ENCODE measurements around the gene LRRC27. TPM values are rescaled to one million over a fixed set of nuclear protein-coding genes. Genes with fewer than 3 reads are reported as not detected.

LRRC27 gene
- total and polyA plus RNA-seq, 2 donors (not counting 1 experiment from before 2014, with no cell fraction given): 23.6 to 25.6 TPM

GRCh38 chr10:132355754-132356153 lies 23.8 kb downstream of the LRRC27 start:
- Mint-ChIP-seq H3K4me3 (no peak overlapping the region), H3K4me1 (peaks cover 5% of the 10 kb centered on the region), H3K27me3 (no peaks in the 10 kb centered on the region), H3K27ac (no peak overlapping the region), H3K9me3 (ENCODE audit: insufficient read depth) (no peaks in the 10 kb centered on the region)
- ATAC-seq (ENCODE audit: low read depth) (no peak), DNase-seq (no peak)
- CTCF ChIA-PET: interaction anchor here (0.8 to 1.3 kb wide), 3 partner anchors 18 to 213 kb away, joined by 3 to 4 read pairs (median 4); no protein-coding TSS in a partner anchor
- no peak for TF ChIP-seq CTCF (IDR thresholded peaks at IDR 0.05)
- no peak for TF ChIP-seq EZH2 (IDR thresholded peaks at IDR 0.05; ENCODE audit: borderline replicate concordance, insufficient read depth, low read depth, low read length, poor library complexity, severe bottlenecking)
- Histone ChIP-seq H4K20me1 (ENCODE audit: control insufficient read depth, insufficient read depth, low read length, poor library complexity, severe bottlenecking) (no peaks in the 10 kb centered on the region), H3K27me3 (replicated peaks in 1 of 4; ENCODE audit: control extremely low read depth in 1 of 4, control insufficient read depth in 3 of 4, insufficient read depth in 4 of 4, low read length in 3 of 4) (no peaks in the 10 kb centered on the region), H3K36me3 (replicated peaks in 1 of 2; ENCODE audit: control extremely low read depth in 1 of 2, control insufficient read depth in 1 of 2, extremely low read depth in 1 of 2, insufficient read depth in 2 of 2, low read length in 1 of 2) (no peaks in the 10 kb centered on the region), H3K4me2 (replicated peaks; ENCODE audit: low read depth, low read length, poor library complexity, severe bottlenecking) (no peak overlapping the region), H3K9me3 (ENCODE audit: control extremely low read depth in 1 of 3, control insufficient read depth in 2 of 3, insufficient read depth in 1 of 3, low read length in 2 of 3) (no peaks in the 10 kb centered on the region), H3K9ac (ENCODE audit: low read length) (no peak overlapping the region), H3K4me3 (ENCODE audit: control extremely low read depth in 1 of 5, extremely low read depth in 1 of 5, insufficient read depth in 1 of 5, low read depth in 2 of 5, low read length in 4 of 5) (no peak overlapping the region), H3K79me2 (ENCODE audit: control insufficient read depth, insufficient read depth, low read length) (no peaks in the 10 kb centered on the region), H3K27ac (ENCODE audit: low read length in 2 of 2) (no peak overlapping the region), H3K4me1 (ENCODE audit: control insufficient read depth in 2 of 2, insufficient read depth in 2 of 2, low read length in 2 of 2) (peaks cover 0 to 7% of the 10 kb centered on the region in 2 donors), H2AFZ (ENCODE audit: insufficient read depth, low read depth, low read length, poor library complexity, severe bottlenecking) (no peak overlapping the region)
- POLR2A ChIA-PET: no interaction called here
- intact Hi-C loops (cut with micrococcal nuclease): no loop called here
- WGBS (ENCODE audit: insufficient coverage): 96% methylated on average over 12 of the region's 13 CpGs

- Histone ChIP-seq H3K4me1 (ENCODE audit: control insufficient read depth in 2 of 2, insufficient read depth in 2 of 2, low read length in 2 of 2) (peaks cover 0 to 7% of the 10 kb centered on the region in 2 donors), H3K9ac (ENCODE audit: low read length) (no peak overlapping the region), H3K36me3 (replicated peaks in 1 of 2; ENCODE audit: control extremely low read depth in 1 of 2, control insufficient read depth in 1 of 2, extremely low read depth in 1 of 2, insufficient read depth in 2 of 2, low read length in 1 of 2) (no peaks in the 10 kb centered on the region), H3K79me2 (ENCODE audit: control insufficient read depth, insufficient read depth, low read length) (no peaks in the 10 kb centered on the region), H3K27ac (ENCODE audit: low read length in 2 of 2) (no peak overlapping the region), H3K4me3 (ENCODE audit: control extremely low read depth in 1 of 5, extremely low read depth in 1 of 5, insufficient read depth in 1 of 5, low read depth in 2 of 5, low read length in 4 of 5) (no peak overlapping the region), H3K4me2 (replicated peaks; ENCODE audit: low read depth, low read length, poor library complexity, severe bottlenecking) (no peak overlapping the region), H4K20me1 (ENCODE audit: control insufficient read depth, insufficient read depth, low read length, poor library complexity, severe bottlenecking) (no peaks in the 10 kb centered on the region), H3K9me3 (ENCODE audit: control extremely low read depth in 1 of 3, control insufficient read depth in 2 of 3, insufficient read depth in 1 of 3, low read length in 2 of 3) (no peaks in the 10 kb centered on the region), H2AFZ (ENCODE audit: insufficient read depth, low read depth, low read length, poor library complexity, severe bottlenecking) (no peak overlapping the region), H3K27me3 (replicated peaks in 1 of 4; ENCODE audit: control extremely low read depth in 1 of 4, control insufficient read depth in 3 of 4, insufficient read depth in 4 of 4, low read length in 3 of 4) (no peaks in the 10 kb centered on the region)
- Mint-ChIP-seq H3K9me3 (ENCODE audit: insufficient read depth) (no peaks in the 10 kb centered on the region), H3K27me3 (no peaks in the 10 kb centered on the region), H3K27ac (no peak overlapping the region), H3K4me1 (peaks cover 5% of the 10 kb centered on the region), H3K4me3 (no peak overlapping the region)
- CTCF ChIA-PET: interaction anchor here (0.8 to 1.3 kb wide), 3 partner anchors 19 to 214 kb away, joined by 3 to 4 read pairs (median 3); no protein-coding TSS in a partner anchor
- DNase-seq (no peak), ATAC-seq (ENCODE audit: low read depth) (no peak)
- intact Hi-C loops (cut with micrococcal nuclease): no loop called here
- TF ChIP-seq CTCF (IDR thresholded peaks at IDR 0.05) (no peak), EZH2 (IDR thresholded peaks at IDR 0.05; ENCODE audit: borderline replicate concordance, insufficient read depth, low read depth, low read length, poor library complexity, severe bottlenecking) (no peak)
- POLR2A ChIA-PET: no interaction called here
- WGBS (ENCODE audit: insufficient coverage): 98% methylated on average over 11 of the region's 12 CpGs
These were observed 24.7 kb downstream of the LRRC27 start for GRCh38 chr10:132356621-132357195.
